CD4-positive, alpha-beta T cell treated with Interleukin-10 for 1 hour (primary cell): Measurements from ENCODE around the gene ZEB1.
A peak's percentile ranks its signal among the peaks of the same experiment; 100 is the strongest.
"Not testable (repeated sequence)": the region's sequence is repeated elsewhere in the genome, so short reads cannot be mapped to it uniquely, and the experiment has no call there.

ENCODE experiments used
- DNase-seq: peaks from one replicate; pipeline ENCODE4 v3.0.0-alpha.2; 2020

Gene ZEB1

DNA sequence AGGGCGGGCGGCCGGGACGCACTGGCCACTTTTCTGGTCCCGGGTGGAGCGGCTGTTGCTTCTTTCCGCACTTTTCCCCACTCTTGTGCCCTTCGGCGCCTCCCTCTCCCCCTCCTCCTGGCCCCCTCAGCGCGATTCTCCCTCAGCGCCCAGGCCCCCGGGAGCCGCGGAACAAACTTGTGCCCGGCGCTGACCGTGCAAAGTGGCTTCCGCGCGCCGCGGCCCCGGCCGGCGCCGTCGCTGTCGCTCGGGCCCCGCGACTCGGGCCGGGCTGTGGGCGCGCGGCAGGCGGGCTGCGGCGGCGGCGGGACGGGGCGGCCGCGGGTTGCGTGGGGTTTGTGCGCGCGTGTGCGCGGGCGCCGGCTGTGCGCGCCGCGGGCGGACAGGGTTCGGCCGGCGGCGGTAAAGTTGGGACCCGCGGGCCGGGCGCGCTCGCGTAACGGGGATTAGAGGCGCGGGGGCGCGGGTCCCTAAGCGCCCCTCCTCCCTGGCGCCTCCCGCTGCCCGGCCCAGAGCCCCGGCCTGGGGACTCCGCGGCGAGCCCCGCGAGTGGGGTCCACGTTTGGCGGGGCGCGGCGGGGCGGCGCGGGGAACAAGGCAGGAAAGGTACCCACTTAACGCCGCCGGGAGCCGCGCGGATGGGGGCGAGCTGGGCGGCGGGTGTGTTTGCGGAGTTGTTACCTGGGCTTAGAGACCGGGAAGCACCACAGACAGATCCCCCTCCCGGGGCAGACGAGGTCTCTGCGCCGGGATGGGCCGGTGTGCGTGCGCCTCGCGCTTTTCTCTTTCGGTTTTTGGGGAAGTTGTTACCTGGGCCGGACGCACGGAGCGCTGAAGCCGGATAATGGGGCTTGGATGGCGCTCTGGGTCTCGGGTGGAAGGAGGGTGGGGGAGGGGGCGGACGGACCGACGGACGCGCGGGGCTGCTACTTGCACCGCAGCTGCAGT, 860 bp downstream of the ZEB1 start:
- DNase-seq = peak; percentile 60

DNA sequence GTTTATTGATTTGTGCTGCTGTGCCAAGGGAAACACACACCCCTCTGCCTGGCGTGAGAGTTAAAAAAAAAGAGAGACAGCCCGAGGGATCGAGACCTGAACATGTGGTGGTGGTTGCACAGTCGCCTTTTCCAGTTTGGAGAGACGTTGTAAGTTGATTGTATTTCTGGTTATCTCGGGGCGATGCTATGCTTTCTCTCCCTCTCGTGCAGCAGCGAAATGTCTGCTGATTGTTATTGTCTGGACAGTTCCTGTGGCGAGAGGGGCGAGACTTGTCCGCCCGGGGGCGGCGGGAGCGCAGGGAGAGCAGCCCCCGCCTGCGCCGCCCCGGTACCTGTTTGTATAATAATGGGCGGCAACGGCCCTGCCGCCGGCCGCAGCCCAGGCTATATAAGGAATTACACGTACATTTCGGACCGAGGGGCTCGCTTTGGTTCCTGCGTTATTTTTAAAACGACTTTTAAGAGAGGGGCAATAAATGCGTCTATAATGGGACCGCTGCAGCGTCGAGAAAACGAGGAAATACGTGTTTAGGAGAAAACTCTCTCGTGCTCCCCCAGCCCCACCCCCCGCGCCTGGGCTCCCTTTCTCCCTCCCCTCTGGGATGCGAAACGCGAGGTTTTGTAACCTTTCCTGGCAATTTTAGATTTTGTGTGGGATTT, 1.7 kb downstream of the ZEB1 start:
- DNase-seq = peak; percentile 7

DNA sequence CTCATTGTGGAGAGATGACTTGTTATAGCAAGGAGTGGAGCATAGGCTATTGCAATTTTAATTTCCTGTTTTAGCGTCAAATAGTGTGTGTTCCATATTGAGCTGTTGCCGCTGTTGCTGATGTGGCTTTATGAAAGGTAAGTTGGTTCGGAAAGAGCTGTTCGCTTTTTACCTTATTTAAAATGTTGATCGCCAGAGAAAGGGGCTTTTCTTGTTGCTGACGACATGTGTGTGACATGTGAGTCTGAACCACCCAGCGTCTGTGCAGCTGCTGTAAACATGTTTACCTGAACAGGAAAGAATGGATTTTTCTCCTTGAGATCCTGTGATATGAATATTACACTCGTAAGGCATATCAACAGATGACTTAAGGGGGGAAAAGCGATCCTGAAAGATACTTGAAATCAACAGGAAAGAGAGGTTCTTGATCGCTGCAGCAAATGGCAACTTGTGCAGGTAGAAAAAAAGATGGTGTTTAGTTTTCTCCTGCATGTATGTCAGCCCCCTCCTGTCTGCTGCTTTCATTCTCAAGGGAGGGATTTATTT, 2.5 kb downstream of the ZEB1 start:
- DNase-seq = peak; percentile 63

DNA sequence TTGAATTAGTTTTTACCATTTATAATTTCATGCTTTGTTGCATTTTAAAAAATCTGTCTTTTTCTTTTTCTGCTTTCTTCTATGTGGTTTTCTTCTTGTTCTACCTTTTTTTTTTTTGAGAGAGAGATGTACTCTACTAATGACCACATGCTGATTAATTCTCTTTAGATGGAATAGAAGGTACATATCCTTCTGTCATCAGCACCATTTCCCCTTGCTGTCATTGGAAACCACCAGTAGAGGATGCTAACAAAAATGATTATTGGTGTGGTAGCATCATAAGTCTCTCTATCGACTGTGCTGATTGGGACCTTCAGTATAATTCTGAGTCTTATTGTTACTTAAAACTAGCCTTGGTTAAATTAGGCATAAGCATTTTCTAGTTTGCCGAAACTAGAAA, 3.6 kb downstream of the ZEB1 start:
- peak; percentile 49 for DNase-seq

DNA sequence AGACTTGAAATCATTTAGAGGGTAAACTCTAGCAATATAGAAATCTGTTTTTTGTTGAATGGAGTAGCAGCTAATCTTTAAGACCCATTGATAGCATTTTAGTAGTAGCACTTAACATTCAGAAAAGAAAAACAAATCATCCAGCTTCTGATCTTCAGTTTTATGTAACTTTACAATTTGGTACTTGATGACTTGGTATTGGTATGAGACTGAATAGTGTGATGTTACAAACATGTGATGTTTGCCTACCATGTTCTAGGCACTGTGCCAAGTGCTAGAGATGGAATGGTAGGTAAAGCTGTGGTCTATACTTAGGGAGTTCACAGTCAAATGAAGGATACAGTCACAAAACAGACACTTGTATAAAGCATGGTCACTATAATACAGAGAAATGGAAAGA, 21.3 kb downstream of the ZEB1 start:
- no peak for DNase-seq

DNA sequence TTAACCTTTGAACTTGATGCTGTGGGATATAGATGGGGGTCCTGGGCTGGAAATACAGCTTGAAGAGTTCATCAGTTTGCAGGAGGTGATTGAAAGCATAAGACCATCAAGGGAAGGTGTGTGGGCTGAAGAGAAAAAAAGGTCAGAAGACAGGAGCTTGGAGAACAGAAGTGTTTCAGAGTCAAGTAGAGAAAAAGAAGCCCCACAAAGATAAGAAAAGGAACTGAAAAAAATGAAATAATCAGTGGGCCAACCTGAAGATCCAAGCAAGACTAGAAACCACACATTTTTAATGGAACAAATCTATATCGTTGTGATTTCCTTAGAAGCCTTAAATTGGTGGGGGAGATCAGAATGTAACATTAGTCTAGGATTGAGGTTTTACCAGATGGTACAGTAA, 22.5 kb downstream of the ZEB1 start:
- DNase-seq = no peak

DNA sequence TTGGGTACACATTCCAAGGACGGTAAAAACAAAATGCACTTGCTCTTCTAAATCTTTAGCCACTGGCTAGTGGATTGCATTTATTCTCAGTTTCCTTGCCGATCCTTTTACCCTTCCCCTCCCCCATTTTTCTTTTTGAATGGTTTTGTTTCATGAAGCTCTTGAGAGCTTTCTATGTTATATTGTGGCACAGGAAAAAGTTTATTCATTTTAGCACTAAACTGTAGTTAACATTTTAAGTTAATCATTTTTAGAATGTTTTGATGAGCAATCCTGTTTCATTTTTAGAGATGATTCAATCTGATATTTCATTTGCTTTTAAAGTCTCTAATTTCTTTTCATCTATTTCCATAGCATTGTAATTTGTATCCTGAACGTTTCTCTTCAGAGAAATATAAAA, 24.0 kb downstream of the ZEB1 start:
- DNase-seq = no peak

DNA sequence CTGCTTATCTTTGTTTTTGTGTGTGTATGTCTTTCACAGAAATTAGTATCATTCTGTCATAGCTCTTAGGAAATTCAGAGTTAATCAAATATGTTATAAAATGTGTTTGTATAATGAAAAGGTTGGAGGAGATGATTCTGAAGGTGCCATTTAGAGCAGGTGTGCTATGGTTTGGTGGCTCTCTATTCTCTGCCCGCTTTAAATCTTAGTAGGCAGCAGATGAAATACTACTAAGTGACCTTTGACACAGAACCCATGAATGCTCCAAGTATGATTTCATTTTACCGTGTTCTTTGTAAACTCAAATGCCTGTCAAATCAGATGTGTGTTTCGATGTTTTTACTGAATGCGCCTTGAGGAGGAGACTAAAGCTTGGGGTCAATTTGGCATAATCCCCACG, 24.5 kb downstream of the ZEB1 start:
- DNase-seq = no peak

DNA sequence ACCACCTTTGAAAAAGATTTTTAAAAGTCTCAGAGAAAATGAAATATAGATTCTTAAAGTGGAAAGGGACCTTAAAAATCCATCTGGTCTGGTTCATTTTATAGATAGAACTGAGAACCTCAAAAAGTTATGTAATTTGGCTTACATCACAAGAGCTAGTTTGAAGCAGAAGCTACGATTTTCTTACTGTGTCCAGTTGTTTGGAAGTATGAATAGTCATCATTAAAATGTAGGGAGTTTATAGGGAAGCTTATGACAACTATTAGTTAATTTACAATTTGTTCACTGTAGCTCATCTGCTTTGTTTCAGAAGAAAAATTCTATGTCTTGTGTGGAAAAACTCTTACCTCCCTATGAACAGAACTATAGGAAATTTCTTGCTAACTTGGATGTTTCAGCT, 26.9 kb downstream of the ZEB1 start:
- no peak for DNase-seq

DNA sequence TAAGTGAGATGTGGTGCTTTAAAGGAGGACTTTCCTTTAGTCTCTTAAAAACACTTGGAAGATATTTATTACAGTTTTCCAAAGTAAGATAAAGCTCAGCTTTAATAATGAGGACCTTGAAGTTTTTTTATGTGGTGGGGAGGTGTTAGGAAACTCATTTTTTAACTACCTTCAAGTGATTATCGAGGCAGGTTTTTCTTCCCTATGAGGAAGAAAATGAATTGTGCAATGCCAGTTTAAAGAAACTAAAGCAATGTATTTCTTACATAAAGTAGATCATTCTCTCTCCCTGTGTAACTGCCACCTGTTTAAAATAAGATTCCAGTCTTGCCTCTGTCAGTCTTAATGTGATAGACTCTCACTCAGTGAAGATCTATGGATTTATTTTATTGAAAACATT, 27.9 kb downstream of the ZEB1 start:
- DNase-seq = no peak

DNA sequence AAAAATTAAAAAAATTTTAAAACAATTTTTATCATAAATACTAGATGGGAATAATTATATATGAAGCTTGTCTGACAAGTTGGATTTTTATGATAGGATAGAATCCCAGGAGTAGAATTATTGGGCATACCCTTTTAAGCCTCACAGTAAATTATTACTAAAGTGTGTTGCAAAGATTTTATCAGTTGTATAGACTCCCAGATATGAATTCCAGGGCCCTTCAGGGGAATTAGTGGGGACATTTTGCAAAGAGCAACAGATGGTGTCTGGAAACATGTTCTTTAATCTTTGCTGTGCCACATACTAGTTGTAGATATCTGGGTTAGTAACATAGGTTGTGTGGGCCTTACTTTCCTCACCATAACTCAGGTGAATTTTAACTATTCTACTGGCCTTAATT, 28.7 kb downstream of the ZEB1 start:
- no peak for DNase-seq

DNA sequence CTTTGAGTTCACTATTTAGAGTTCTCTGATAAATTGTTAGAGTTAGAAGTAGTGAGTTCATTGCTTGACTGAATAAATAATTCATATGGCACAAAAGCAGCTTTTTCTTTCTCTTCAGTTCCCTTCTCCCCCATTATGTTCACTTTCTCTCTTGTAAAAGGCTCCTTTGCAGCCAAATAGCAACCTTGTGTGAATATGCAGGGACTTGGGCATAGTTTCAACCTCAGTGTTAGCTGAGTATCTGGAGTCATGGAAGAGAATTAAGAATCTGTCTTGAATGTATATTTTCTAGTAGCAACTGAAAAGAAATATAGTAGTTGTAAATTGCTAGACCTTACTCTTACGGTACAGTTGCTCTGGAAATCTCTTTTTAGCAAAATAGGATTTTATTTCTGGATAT, 31.9 kb downstream of the ZEB1 start:
- DNase-seq = no peak

DNA sequence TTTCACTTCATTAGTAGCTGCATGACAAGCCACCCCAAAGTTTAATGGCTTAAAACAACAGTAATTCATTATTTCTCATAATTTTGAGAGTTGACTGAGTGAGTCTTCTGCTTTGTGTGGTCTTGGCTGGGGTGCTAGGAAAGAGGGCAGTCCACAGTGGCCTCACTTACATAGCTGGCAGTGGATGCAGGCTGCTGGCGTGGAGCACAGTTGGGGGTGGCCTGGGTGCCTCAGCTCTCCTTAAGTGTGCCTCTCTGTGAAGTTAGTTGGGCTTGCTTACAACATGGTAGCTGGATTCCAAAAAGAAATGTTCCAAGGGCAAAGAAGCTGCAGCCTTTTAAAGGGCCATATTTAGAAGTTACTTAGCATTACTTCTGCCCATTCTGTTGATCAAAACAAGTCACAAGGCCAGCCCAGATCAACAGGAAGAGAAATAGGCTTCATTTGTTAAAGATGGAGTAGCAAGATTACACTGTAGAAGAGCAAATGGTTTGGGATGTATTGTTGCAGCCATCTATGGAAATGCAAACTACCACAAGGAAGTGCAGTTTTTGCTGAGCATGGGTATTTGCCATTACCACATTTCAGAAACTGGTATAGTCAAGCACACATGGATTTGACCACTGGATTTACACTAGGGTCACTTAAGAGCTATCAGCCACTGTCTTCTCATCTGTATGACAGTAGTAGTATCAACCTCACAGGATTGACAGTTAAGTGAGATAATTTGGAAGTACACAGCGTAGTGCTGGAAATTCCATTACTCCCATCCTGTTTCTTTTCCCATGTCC, 33.6 kb downstream of the ZEB1 start:
- no peak for DNase-seq

DNA sequence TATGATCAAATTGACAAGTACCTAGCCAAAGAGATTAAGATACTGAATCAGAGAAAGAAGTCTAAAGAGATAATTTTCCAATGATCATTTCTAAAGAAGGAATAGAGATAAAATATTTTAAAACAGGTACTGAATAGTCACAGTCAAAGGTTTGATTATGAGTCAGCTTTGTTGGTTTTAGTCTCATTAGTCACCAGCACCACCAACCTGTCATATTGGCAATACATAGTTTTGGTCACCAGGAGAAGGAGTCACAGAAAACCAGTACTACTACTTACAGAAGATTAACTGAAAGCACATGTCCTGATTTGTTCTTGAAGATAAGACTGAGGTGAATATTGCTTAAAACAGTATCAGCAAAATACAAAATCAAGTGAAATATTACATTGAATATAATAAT, 34.6 kb downstream of the ZEB1 start:
- DNase-seq = peak; percentile 37

DNA sequence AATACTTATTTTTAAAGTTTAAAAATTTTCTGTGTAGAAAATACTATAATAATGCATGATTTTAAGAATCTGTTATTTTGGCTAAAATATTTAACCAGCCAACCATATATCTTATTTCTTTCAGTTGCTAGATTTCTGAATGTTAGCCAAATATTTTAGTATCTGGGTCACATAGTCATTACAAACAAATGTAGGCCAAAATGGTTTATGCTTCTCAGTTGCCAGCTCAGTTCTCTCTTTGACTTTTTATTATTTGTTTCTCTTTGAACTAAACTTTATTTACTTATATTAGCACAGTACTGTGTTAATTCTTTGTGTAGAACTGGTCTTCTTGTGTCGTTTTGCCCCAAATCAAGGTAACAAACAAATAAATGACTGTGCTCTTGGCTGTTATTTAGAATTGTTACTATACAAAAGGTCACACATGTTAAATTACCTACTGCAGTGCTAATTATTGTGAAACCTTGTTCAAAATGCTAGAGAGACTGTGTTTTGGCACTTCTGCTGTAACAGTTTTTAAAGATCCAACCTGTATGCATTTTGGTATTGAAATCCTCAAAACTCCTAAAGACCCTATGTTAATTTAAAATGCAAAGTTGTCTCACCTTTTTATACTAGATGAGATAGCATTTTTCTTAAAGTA, 39.8 kb downstream of the ZEB1 start:
- DNase-seq = no peak

DNA sequence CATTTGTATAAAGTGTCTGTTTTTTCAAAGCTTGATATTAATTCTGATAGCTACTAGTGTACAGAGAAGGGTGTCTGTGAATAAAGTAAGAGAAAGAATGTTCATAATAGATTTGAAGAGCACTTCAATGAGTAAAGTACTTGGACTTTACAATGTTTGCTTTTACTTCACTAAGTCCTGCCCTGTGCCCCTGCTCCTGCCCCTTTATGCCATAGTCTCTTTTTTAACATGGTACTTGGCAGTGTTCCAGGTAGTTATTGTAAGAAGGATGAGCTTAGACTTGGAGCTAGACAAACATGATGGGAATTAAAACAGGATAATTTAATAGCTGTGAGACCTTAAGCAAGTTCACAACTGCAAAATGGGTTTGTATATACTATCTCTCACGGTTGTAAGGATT, 41.0 kb downstream of the ZEB1 start:
- no peak for DNase-seq

DNA sequence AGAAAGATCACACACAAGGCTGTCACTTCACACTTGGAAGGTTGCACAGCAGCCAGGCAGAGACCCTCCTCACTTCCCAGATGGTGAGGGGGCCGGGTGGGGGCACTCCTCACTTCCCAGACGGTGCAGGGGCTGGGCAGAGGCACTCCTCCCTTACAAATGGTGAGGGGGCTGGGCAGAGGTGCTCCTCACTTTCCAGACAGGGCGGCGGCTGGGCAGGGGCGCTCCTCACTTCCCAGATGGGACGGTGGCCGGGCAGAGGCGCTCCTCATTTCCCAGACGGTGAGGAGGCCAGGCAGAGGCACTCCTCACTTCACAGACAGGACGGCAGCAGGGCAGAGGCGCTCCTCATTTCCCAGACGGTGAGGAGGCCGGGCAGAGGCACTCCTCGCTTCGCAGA, 42.5 kb downstream of the ZEB1 start:
- DNase-seq = not testable (repeated sequence)

DNA sequence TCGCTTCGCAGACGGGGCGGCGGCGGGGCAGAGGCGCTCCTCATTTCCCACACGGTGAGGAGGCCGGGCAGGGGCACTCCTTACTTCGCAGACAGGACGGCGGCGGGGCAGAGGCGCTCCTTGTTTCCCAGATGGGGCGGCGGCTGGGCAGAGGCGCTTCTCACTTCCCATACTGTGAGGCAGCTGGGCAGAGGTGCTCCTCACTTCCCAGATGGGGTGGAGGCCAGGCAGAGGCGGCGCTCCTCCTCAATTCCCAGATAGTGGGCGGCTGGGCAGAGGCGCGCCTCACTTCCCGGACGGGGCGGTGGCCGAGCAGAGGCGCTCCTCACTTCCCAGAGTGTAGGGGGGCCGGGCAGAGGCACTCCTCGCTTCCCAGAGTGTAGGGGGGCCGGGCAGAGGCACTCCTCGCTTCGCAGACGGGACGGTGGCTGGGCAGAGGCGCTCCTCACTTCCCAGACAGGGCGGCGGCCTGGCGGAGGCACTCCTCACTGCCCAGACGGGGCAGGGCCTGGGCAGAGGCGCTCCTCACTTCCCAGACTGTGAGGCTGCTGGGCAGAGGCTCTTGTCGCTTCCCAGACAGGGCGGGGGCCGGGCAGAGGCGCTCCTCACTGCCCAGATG, 43.1 kb downstream of the ZEB1 start:
- no peak for DNase-seq

DNA sequence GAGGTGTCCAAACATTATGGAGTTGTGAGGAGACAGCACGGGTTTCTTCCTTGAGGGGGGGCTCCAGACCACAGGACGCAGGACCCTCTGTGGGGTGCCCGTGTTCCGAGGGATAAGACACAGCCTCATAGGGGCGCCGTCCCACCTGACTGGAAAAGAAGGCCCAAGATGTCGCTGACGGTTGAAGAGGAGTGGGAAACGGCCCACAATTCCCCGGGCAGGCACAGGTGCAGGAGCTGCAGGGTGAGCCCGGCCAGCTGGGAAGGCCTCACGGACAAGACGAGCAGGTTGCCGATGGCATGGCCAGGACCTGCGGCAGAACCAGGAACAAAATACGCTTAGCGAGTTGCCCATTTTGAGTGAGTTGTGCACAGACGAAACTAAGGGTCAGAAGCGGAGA, 44.7 kb downstream of the ZEB1 start:
- not testable (repeated sequence) for DNase-seq

DNA sequence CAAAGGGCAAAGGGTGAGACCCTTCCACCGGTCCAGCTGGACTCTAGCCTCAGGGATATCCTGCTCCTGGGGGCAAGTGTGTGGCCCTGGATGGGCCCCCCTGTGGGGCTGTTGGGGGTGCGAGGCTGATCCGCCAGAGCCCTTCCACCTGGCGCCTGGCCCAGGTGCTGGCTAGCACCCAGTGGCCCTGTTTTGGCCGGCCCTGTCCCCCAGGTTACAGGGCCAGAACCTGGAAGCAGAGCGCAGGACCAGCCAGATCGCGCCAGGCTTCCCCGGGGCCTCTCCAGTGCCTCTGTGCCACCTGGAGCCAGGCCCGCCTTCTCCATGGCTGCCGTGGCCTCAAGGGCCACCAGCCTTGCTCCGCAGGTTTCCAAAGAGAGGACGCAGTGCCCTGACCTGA, 45.2 kb downstream of the ZEB1 start:
- DNase-seq = not testable (repeated sequence)

DNA sequence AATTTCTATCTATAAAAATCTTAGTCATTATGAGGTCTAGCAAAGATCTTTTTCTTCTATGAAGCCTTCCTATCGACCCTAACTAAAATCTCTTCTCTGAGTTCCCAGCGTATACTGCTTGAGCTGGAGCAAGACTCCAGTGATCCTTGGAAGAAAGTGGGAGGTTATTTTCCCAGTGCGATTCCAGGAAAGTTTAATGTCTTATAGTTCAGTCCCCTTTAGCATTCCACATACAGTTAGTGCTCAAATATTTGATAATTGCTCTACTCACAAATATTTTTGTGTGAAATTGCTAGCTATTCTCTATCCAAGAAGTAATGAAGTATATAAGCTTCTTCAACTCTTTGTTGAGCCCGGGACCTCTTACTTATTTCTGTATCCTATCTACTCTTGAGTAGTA, 47.7 kb downstream of the ZEB1 start:
- no peak for DNase-seq

DNA sequence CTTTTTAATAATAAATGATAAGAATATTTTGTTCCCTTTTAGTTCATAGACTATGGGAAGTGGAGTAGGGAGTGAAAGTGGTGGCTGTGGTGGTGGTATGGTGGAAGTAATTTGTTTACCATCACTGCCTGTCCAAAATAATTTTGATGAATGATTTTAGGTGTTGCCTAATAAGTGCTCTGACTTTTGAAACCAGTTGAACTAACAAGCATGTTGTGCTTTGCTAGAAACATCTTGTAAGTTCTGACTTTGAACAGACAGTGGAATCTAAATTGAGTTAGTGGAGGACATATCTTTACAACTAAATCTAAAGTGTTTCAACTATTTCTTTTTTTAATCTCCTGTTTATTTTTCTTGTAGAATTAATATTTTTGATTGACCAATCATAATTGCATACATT, 49.7 kb downstream of the ZEB1 start:
- DNase-seq = no peak
